Tibial nerve (tissue), 4 donors: ENCODE data around the gene SLC9C1. TPM values are rescaled to one million over a fixed set of nuclear protein-coding genes. Genes with fewer than 3 reads are reported as not detected.

Experiments
- DNase-seq, 2 donors: peaks; one replicate each; pipeline ENCODE4 v3.0.0-alpha.2; 2019; ENCODE audit warnings: low spot score in 2 of 2
- H3K27ac ChIP-seq, 4 donors: fragments of 200-600 bp; sonication (generic) in 3 of 4; one replicate each; pipeline ENCODE4 v1.5.1; 2017 to 2019; ENCODE audit warnings: mild to moderate bottlenecking in 1 of 4
- H3K27me3 ChIP-seq, 2 donors: fragments of 200-600 bp; sonication (generic) in 1 of 2; one replicate each; pipeline versions ENCODE4 v1.5.1 to v1.6.0; 2017 to 2019
- H3K36me3 ChIP-seq, 3 donors: fragments of 200-600 bp; sonication (generic); one replicate each; pipeline ENCODE4 v1.5.1; 2018 to 2019
- H3K4me1 ChIP-seq, 4 donors: fragments of 200-600 bp; sonication (generic) in 3 of 4; one replicate each; pipeline ENCODE4 v1.5.1; 2017 to 2019
- H3K4me3 ChIP-seq, 4 donors: fragments of 200-600 bp; sonication (generic) in 3 of 4; one replicate each; pipeline ENCODE4 v1.5.1; 2017 to 2019; ENCODE audit warnings: mild to moderate bottlenecking in 1 of 4, moderate library complexity in 1 of 4
- H3K9me3 ChIP-seq, 4 donors: fragments of 200-600 bp; sonication (generic) in 3 of 4; one replicate each; pipeline ENCODE4 v1.5.1; 2017 to 2019
- EP300 ChIP-seq, 2 donors: sonication (generic); formaldehyde crosslinking; IDR thresholded peaks; one replicate each; pipeline ENCODE4 v1.6.1; 2017; ENCODE audit warnings: antibody characterized with exemption in 2 of 2, mild to moderate bottlenecking in 1 of 2
- POLR2A ChIP-seq, 2 donors: fragments of 450-650 bp; IDR thresholded peaks; one replicate each; pipeline ENCODE4 v1.6.1; 2017; ENCODE audit warnings: antibody characterized with exemption in 2 of 2, mild to moderate bottlenecking in 2 of 2, moderate library complexity in 2 of 2
- WGBS, 2 donors: methylation state at CpG; one replicate each; pipeline ENCODE4 v1.1.5; 2018; 5-methylcytosine and 5-hydroxymethylcytosine counted together
- total RNA-seq, 4 donors: library from RNA; depleted of rRNA; stranded (reverse); fragments of >200 nt; gene quantifications; one replicate each; pipeline ENCODE4 v1.1.0, GENCODE V29; 2016
- TF ChIP-seq, protein P1 (sequence below), 5 experiments: fragments of 200-600 bp in 3 of 5; fragments of 450-650 bp in 2 of 5; sonication (generic) in 3 of 5; IDR thresholded peaks; one replicate each; pipeline ENCODE4 v1.5.1; 2016 to 2019; ENCODE audit warnings: antibody characterized with exemption in 5 of 5, mild to moderate bottlenecking in 3 of 5, moderate library complexity in 2 of 5

Gene SLC9C1
- total RNA-seq, 4 donors from 2014 or later: not detected

DNA sequence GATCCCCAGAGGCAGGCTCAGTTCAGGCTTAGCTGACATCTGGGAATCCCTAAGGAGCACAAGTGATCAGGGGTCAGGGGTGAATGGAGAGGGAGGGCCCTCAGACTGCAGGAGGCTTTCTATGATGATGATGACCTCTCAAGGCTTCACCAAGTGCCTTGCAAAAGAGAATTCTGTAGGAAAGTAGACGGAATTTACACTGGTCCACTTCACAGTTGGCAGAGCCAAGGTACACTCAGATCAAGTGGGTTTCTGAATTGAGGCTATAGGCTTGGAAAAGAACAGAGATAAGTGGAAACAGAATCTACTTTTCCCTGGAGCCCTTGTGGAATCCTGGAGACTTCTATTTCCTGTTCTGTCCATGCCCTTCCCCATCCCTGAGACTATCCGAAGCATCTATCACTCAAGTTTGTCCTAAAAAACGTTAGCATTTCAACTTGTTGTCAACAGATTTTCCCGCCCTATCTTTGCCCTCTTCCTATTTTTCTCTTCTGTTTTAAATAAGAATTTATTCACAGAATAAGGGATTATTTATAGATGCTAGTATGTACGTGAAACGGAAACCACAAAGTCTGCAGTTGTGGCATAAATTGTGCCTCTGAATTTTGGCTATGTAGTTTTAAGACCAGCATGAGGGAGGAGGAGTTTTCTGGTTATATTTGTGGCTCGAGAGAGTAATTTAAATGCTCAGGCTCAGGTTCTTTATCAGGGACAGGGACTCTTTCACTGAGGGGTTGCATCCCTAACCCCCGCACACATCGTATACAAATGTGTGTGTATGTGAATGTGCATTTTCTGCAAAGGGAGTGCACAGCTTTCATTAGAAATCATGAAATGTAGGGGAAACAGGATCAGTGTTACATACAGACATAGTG lies 173.8 kb downstream of the SLC9C1 start:
- peaks cover 0 to 28% (median 2%) of the 10 kb centered on the region in 4 donors for H3K4me1 ChIP-seq
- no peaks in the 10 kb centered on the region for H3K9me3 ChIP-seq
- TF ChIP-seq POLR2A (IDR thresholded peaks at IDR 0.05): no peak
- TF ChIP-seq, protein P1, sequence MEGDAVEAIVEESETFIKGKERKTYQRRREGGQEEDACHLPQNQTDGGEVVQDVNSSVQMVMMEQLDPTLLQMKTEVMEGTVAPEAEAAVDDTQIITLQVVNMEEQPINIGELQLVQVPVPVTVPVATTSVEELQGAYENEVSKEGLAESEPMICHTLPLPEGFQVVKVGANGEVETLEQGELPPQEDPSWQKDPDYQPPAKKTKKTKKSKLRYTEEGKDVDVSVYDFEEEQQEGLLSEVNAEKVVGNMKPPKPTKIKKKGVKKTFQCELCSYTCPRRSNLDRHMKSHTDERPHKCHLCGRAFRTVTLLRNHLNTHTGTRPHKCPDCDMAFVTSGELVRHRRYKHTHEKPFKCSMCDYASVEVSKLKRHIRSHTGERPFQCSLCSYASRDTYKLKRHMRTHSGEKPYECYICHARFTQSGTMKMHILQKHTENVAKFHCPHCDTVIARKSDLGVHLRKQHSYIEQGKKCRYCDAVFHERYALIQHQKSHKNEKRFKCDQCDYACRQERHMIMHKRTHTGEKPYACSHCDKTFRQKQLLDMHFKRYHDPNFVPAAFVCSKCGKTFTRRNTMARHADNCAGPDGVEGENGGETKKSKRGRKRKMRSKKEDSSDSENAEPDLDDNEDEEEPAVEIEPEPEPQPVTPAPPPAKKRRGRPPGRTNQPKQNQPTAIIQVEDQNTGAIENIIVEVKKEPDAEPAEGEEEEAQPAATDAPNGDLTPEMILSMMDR (IDR thresholded peaks at IDR 0.05): no peak
- no peak for TF ChIP-seq EP300 (IDR thresholded peaks at IDR 0.05)
- no peak for DNase-seq
- no peak overlapping the region for H3K27ac ChIP-seq
- no peak overlapping the region for H3K4me3 ChIP-seq
- H3K27me3 ChIP-seq: no peaks in the 10 kb centered on the region
- no peaks in the 10 kb centered on the region for H3K36me3 ChIP-seq
- WGBS, 2 donors: 59 to 62% methylated on average over 9 of the region's 9 CpGs

DNA sequence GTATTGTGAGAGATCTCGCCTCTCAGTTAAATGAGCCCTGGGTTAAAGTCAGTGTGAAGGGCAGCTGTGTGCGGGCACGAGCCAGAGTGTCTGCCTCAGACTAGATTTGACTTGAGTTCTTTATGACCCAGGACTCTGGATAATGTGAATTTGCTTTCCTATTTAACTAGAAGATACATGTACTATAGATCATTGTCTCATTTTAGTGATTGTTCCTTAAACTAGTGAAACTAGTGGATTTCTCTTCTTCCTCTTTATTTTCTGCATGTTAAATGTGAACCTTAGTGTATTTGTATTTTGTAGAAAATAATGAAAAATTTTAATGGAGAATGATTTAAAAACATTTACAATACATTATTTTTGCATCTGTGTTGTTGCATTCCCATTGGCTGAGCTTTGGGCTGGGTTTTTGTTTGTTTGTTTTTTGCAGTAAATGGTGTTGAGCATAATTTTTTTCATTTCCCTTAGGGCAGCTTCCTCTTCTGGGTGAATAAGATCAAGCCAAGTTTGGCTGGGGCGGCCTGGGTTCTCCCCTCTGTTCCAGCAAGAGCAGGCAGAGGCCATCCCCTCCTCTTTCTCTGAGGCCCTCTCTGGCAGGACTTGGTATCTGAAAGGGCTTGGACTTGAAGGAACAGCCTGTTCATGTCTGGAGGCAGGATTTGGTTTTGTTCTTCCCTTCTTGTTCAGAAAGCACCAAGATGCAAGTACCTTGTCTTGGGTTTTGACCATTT lies 176.0 kb downstream of the SLC9C1 start:
- TF ChIP-seq, protein P1 (IDR thresholded peaks at IDR 0.05): no peak
- TF ChIP-seq EP300 (IDR thresholded peaks at IDR 0.05) (no peak), POLR2A (IDR thresholded peaks at IDR 0.05) (no peak)
- Histone ChIP-seq H3K9me3 (no peaks in the 10 kb centered on the region), H3K27me3 (no peaks in the 10 kb centered on the region), H3K36me3 (no peaks in the 10 kb centered on the region), H3K4me1 (peaks cover 0 to 30% (median 2%) of the 10 kb centered on the region in 4 donors), H3K27ac (peak overlapping the region in 1 of 4 donors; percentile 24), H3K4me3 (no peak overlapping the region)
- 69% methylated on average over 4 of the region's 4 CpGs for WGBS, 2 donors
- no peak for DNase-seq

DNA sequence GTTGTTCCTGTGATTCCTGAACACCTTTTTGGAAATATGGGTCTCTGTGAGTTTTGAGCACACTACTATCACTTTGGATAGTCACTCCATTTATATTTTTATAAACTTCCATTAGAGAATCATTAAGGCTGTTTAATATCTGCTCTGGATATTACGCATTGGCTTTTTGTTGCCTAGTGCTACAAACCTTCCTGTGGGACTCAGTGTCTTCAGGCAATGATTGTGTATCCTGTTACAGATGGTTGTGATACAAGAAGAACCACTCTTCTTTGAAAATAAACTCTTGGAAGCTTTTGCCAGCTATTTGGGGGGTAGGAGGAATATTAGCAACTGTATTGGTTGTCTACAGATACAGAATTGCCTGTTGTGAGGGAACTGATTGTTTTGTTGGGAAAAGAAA lies 176.6 kb downstream of the SLC9C1 start:
- WGBS, 2 donors: 76 to 97% methylated on average over 1 of the region's 1 CpG

GRCh38 chr3:112116748-112117186 lies 177.2 kb downstream of the SLC9C1 start:
- peak overlapping the region in 2 of 4 donors; percentile 16 to 19 for H3K27ac ChIP-seq
- H3K9me3 ChIP-seq: no peaks in the 10 kb centered on the region
- no peaks in the 10 kb centered on the region for H3K27me3 ChIP-seq
- WGBS, 2 donors: 42 to 44% methylated on average over 13 of the region's 13 CpGs
- DNase-seq: no peak
- TF ChIP-seq POLR2A (IDR thresholded peaks at IDR 0.05): no peak
- TF ChIP-seq, protein P1 (IDR thresholded peaks at IDR 0.05): no peak
- no peak for TF ChIP-seq EP300 (IDR thresholded peaks at IDR 0.05)
- H3K4me3 ChIP-seq: peak overlapping the region in 3 of 4 donors; percentile 5 to 37 (median 12)
- peaks cover 0 to 30% (median 2%) of the 10 kb centered on the region in 4 donors for H3K4me1 ChIP-seq
- H3K36me3 ChIP-seq: no peaks in the 10 kb centered on the region

More for the DNA sequence above, 176.6 kb downstream of the SLC9C1 start:
- DNase-seq: no peak
- Histone ChIP-seq H3K36me3 (no peaks in the 10 kb centered on the region), H3K27ac (peak overlapping the region in 2 of 4 donors; percentile 3 to 24), H3K4me3 (no peak overlapping the region), H3K4me1 (peaks cover 0 to 30% (median 2%) of the 10 kb centered on the region in 4 donors), H3K9me3 (no peaks in the 10 kb centered on the region), H3K27me3 (no peaks in the 10 kb centered on the region)
- TF ChIP-seq EP300 (IDR thresholded peaks at IDR 0.05) (no peak), POLR2A (IDR thresholded peaks at IDR 0.05) (no peak)
- TF ChIP-seq, protein P1 (IDR thresholded peaks at IDR 0.05): no peak
